SK-N-SH (cell line): Measurements from ENCODE around the gene CFDP1. TPM values are rescaled to one million over a fixed set of nuclear protein-coding genes. Genes with fewer than 3 reads are reported as not detected.

Source experiments
- CTCF ChIA-PET: fragments of 300-600, 350-600 bp; formaldehyde crosslinking; extraction: SDS; loops from one replicate; lab custom pipeline; 2021; lab: Yijun Ruan, JAX
- POLR2A ChIA-PET: fragments of 350-600 bp; sonication (Branson Sonifier 250); formaldehyde crosslinking; extraction: SDS; loops from one replicate; lab custom pipeline; 2020; ENCODE audit warnings: antibody characterized with exemption, inconsistent platforms; lab: Yijun Ruan, JAX
- DNase-seq: peaks from one replicate; pipeline ENCODE4 v3.0.0; 2012
- H2AFZ ChIP-seq: fragments of 200-600 bp; sonication (generic); 2 replicates; pipeline ENCODE4 v1.8.1; 2016; ENCODE audit warnings: antibody characterized with exemption, mild to moderate bottlenecking, low read depth
- H3F3A ChIP-seq: fragments of 200-600 bp; sonication (generic); replicated peaks from 2 replicates; pipeline ENCODE3; 2016; ENCODE audit warnings: antibody characterized with exemption, mild to moderate bottlenecking; ENCODE audit not compliant: insufficient read depth
- H3K27ac ChIP-seq, 2 experiments: fragments of 200-500 bp in 1 of 2; fragments of 200-600 bp in 1 of 2; sonication (Bioruptor generic) in 1 of 2; sonication (generic), shearing (Covaris generic) in 1 of 2; 2 replicates each; pipeline versions ENCODE4 v1.5.1 to v1.6.1; 2014 to 2016; ENCODE audit warnings: low read depth in 2 of 2, inconsistent platforms in 1 of 2, low read length in 1 of 2, mild to moderate bottlenecking in 1 of 2, mixed read lengths in 1 of 2
- H3K27me3 ChIP-seq: fragments of 200-600 bp; sonication (generic), shearing (Covaris generic); 2 replicates; pipeline ENCODE4 v1.6.1; 2016; ENCODE audit warnings: mixed run types; ENCODE audit not compliant: insufficient read depth
- H3K36me3 ChIP-seq, 2 experiments: fragments of 200-500 bp in 1 of 2; fragments of 200-600 bp in 1 of 2; sonication (Bioruptor generic) in 1 of 2; sonication (generic) in 1 of 2; replicated peaks in 1 of 2; 2 replicates each; pipeline versions ENCODE3 to v1.5.1; 2014 to 2016; ENCODE audit warnings: low read length in 1 of 2, mild to moderate bottlenecking in 1 of 2; ENCODE audit not compliant: insufficient read depth in 2 of 2, control insufficient read depth in 1 of 2
- H3K4me1 ChIP-seq, 2 experiments: fragments of 200-500 bp in 1 of 2; fragments of 200-600 bp in 1 of 2; sonication (Bioruptor generic) in 1 of 2; sonication (generic), shearing (Covaris generic) in 1 of 2; 2 replicates each; pipeline versions ENCODE4 v1.5.1 to v1.6.1; 2014 to 2016; ENCODE audit warnings: low read depth in 1 of 2, low read length in 1 of 2, mixed run types in 1 of 2; ENCODE audit not compliant: insufficient read depth in 2 of 2, control insufficient read depth in 1 of 2
- H3K4me2 ChIP-seq: fragments of 200-600 bp; sonication (generic), shearing (Covaris generic); 2 replicates; pipeline ENCODE4 v1.6.1; 2017; ENCODE audit warnings: mixed run types
- H3K4me3 ChIP-seq, 2 experiments: fragments of 200-500 bp in 1 of 2; fragments of 200-600 bp in 1 of 2; sonication (Bioruptor generic) in 1 of 2; sonication (generic), shearing (Covaris generic) in 1 of 2; 2 replicates each; pipeline versions ENCODE4 v1.5.1 to v1.8.1; 2014 to 2016; ENCODE audit warnings: low read depth in 2 of 2, inconsistent platforms in 1 of 2, low read length in 1 of 2, mild to moderate bottlenecking in 1 of 2, mixed read lengths in 1 of 2, moderate library complexity in 1 of 2
- H3K79me2 ChIP-seq: fragments of 200-600 bp; sonication (generic); 2 replicates; pipeline ENCODE4 v1.8.1; 2017; ENCODE audit warnings: mild to moderate bottlenecking; ENCODE audit not compliant: insufficient read depth
- H3K9ac ChIP-seq: fragments of 200-600 bp; sonication (generic); 2 replicates; pipeline ENCODE4 v1.6.1; 2017; ENCODE audit warnings: mixed run types
- H3K9me2 ChIP-seq: fragments of 200-600 bp; sonication (generic); 2 replicates; pipeline ENCODE4 v1.6.1; 2017; ENCODE audit warnings: mixed run types
- H3K9me3 ChIP-seq: fragments of 200-600 bp; sonication (generic); 2 replicates; pipeline ENCODE4 v1.6.1; 2017; ENCODE audit warnings: mixed run types, mild to moderate bottlenecking, moderate library complexity
- H4K20me1 ChIP-seq: fragments of 200-600 bp; sonication (generic); 2 replicates; pipeline ENCODE4 v1.6.1; 2017; ENCODE audit warnings: mild to moderate bottlenecking, mixed run types; ENCODE audit not compliant: insufficient read depth
- CHD2 ChIP-seq: fragments of 150-350 bp; IDR thresholded peaks from 2 replicates; pipeline ENCODE4 v1.6.1; 2018; ENCODE audit warnings: low read length; ENCODE audit not compliant: partially characterized antibody
- ELF1 ChIP-seq: IDR thresholded peaks from 2 replicates; pipeline ENCODE4 v1.4.0; 2012
- EZH2phosphoT487 ChIP-seq: fragments of 200-600 bp; sonication (generic); IDR thresholded peaks from 2 replicates; pipeline ENCODE4 v1.6.1; 2017; ENCODE audit warnings: low read depth, mixed run types, mild to moderate bottlenecking, antibody characterized with exemption, moderate library complexity, borderline replicate concordance
- FOSL2 ChIP-seq: IDR thresholded peaks from 2 replicates; pipeline ENCODE4 v1.4.0; 2012; ENCODE audit warnings: low read depth, mild to moderate bottlenecking, moderate library complexity, borderline replicate concordance
- FOXJ3 ChIP-seq: sonication (generic); formaldehyde crosslinking; IDR thresholded peaks from 2 replicates; pipeline ENCODE4 v1.5.1; 2020; ENCODE audit warnings: mild to moderate bottlenecking, missing genetic modification reagents
- GABPA ChIP-seq: IDR thresholded peaks from 2 replicates; pipeline ENCODE4 v1.4.0; 2012; ENCODE audit warnings: low read depth, mild to moderate bottlenecking
- GATA2 ChIP-seq: sonication (generic); formaldehyde crosslinking; IDR thresholded peaks from 2 replicates; pipeline ENCODE4 v1.5.0; 2020; ENCODE audit warnings: mild to moderate bottlenecking, missing genetic modification reagents
- IRF3 ChIP-seq: fragments of 150-350 bp; IDR thresholded peaks from 2 replicates; pipeline ENCODE4 v1.6.1; 2016; ENCODE audit warnings: mild to moderate bottlenecking, low read depth, low read length
- JUND ChIP-seq: IDR thresholded peaks from 2 replicates; pipeline ENCODE4 v1.4.0; 2012
- MXI1 ChIP-seq: IDR thresholded peaks from 2 replicates; pipeline ENCODE4 v1.6.1; 2012; ENCODE audit warnings: mild to moderate bottlenecking, low read depth, low read length, improper control_type of control experiment
- NFIC ChIP-seq: IDR thresholded peaks from 2 replicates; pipeline ENCODE4 v1.4.0; 2012; ENCODE audit warnings: borderline replicate concordance
- PBX3 ChIP-seq: IDR thresholded peaks from 2 replicates; pipeline ENCODE4; 2012
- REST ChIP-seq: IDR thresholded peaks from 2 replicates; pipeline ENCODE4 v1.6.1; 2012; ENCODE audit warnings: mild to moderate bottlenecking, low read depth, low read length, moderate library complexity
- RFX5 ChIP-seq: IDR thresholded peaks from 2 replicates; pipeline ENCODE4 v1.6.1; 2012; ENCODE audit warnings: mild to moderate bottlenecking, improper control_type of control experiment, low read length
- SIN3A ChIP-seq: IDR thresholded peaks from 2 replicates; pipeline ENCODE4 v1.6.1; 2012; ENCODE audit warnings: low read depth, mild to moderate bottlenecking, low read length, moderate library complexity, borderline replicate concordance
- SMC3 ChIP-seq: IDR thresholded peaks from 2 replicates; pipeline ENCODE4 v1.6.1; 2012; ENCODE audit warnings: low read depth, low read length, improper control_type of control experiment
- YY1 ChIP-seq: IDR thresholded peaks from 2 replicates; pipeline ENCODE4 v1.4.0; 2012; ENCODE audit warnings: low read depth, mild to moderate bottlenecking
- ZBTB33 ChIP-seq: IDR thresholded peaks from 2 replicates; pipeline ENCODE4 v1.4.0; 2012; ENCODE audit warnings: low read depth, borderline replicate concordance
- WGBS: methylation state at CpG from one replicate; pipeline ENCODE4 v1.1.6; 2017; ENCODE audit warnings: low lambda C conversion rate; 5-methylcytosine and 5-hydroxymethylcytosine counted together
- polyA plus RNA-seq, 3 experiments: library from polyadenylated mRNA; depleted of rRNA; stranded (reverse); fragments of >200 nt; gene quantifications; 2 replicates each; pipeline ENCODE4 v1.2.3, GENCODE V29; 2012

CFDP1 gene
- polyA plus RNA-seq, 1 of the 3 experiments (the other 2 are of a cell fraction): 46.0 TPM

GRCh38 chr16:75457485-75458021 is 24.2 kb upstream of the CFDP1 start:
- H3K36me3 ChIP-seq: no peaks in the 10 kb centered on the region
- no peak overlapping the region for H3K9ac ChIP-seq
- no peak overlapping the region for H2AFZ ChIP-seq
- TF ChIP-seq PBX3 (no peak), FOSL2 (no peak), GATA2 (no peak), ZBTB33 (no peak), YY1 (no peak), CHD2 (no peak), RFX5 (no peak), FOXJ3 (CRISPR knock-in tag) (no peak), NFIC (no peak), EZH2phosphoT487 (no peak), REST (no peak), MXI1 (no peak), JUND (no peak), ELF1 (no peak), SMC3 (no peak), SIN3A (no peak), GABPA (no peak), IRF3 (no peak)
- no peak for DNase-seq
- no peaks in the 10 kb centered on the region for H3K9me2 ChIP-seq
- no peaks in the 10 kb centered on the region for H3K9me3 ChIP-seq
- no peaks in the 10 kb centered on the region for H3K27me3 ChIP-seq
- H3K79me2 ChIP-seq: peaks cover 97% of the 10 kb centered on the region
- H3K27ac ChIP-seq: peak overlapping the region in 1 of 2 experiments; percentile 62; a peak in 2 of 4 replicates
- H4K20me1 ChIP-seq: peaks cover 62% of the 10 kb centered on the region
- WGBS: 100% methylated on average over 5 of the region's 5 CpGs
- H3K4me3 ChIP-seq: no peak overlapping the region
- no peaks in the 10 kb centered on the region for H3F3A ChIP-seq
- H3K4me1 ChIP-seq: peaks cover 0 to 28% of the 10 kb centered on the region in 2 experiments; a peak in 3 of 4 replicates
- ChIA-PET CTCF (interaction anchor here (1.0 to 2.6 kb wide), 5 partner anchors 8 to 306 kb away, joined by 3 to 8 read pairs (median 6); partner anchors contain the start of gene CFDP1), POLR2A (interaction anchor here (1.8 kb wide), 1 partner anchor 24 kb away, joined by 5 read pairs; the partner anchor contains the start of gene CFDP1)
- no peak overlapping the region for H3K4me2 ChIP-seq
